ENCODE measurements around the gene LYRM1.
"Not testable (repeated sequence)": the region's sequence is repeated elsewhere in the genome, so short reads cannot be mapped to it uniquely, and the experiment has no call there.

Gene LYRM1

GRCh38 chr16:20900299-20901067, at the start of gene LYRM1, which contains the start of gene DCUN1D3:
LYRM1 (plus strand) TSS chr16:20900771; CDS start chr16:20915556, 14,785 bp downstream.
DCUN1D3 (minus strand) TSS chr16:20900358; CDS start chr16:20862538, 37,820 bp downstream.
- H3K9ac ChIP-seq, result peak within 1 kb of the TSS; percentile 96
- peak within 1 kb of the TSS; percentile 97 for H3K27ac ChIP-seq
- peaks cover 61% of the 10 kb centered on the region for H3K4me1 ChIP-seq
- no peaks in the 10 kb centered on the region for H3K9me3 ChIP-seq
- peaks cover 8% of the 10 kb centered on the region; the same call in 1 of the 2 replicates for H4K20me1 ChIP-seq
- H3K4me3 ChIP-seq, result peak within 1 kb of the TSS; percentile 88
- TF ChIP-seq Cebpa-rat (IDR thresholded peaks at IDR 0.05), result peak; percentile 93
- peaks cover 21% of the 10 kb centered on the region for H3K36me3 ChIP-seq
- no peaks in the 10 kb centered on the region for H3K27me3 ChIP-seq
- H3K4me2 ChIP-seq, result peak within 1 kb of the TSS; percentile 91

- Histone ChIP-seq H3K27ac (no peak overlapping the region), H3K4me2 (no peak overlapping the region), H4K20me1 (no peaks in the 10 kb centered on the region; the same call in 1 of the 2 replicates), H3K36me3 (peaks cover 12% of the 10 kb centered on the region), H3K4me3 (no peak overlapping the region), H3K9ac (no peak overlapping the region), H3K9me3 (peaks cover 10% of the 10 kb centered on the region), H3K4me1 (peaks cover 8% of the 10 kb centered on the region), H3K27me3 (no peaks in the 10 kb centered on the region)
- no peak for TF ChIP-seq Cebpa-rat (IDR thresholded peaks at IDR 0.05)
Measured at GRCh38 chr16:20850981-20851380, 49.6 kb upstream of the LYRM1 start.

- Histone ChIP-seq H3K36me3 (peaks cover 18% of the 10 kb centered on the region), H3K4me1 (peaks cover 8% of the 10 kb centered on the region), H3K27ac (no peak overlapping the region), H3K9ac (no peak overlapping the region), H3K9me3 (peaks cover 10% of the 10 kb centered on the region), H3K27me3 (no peaks in the 10 kb centered on the region), H3K4me2 (no peak overlapping the region), H4K20me1 (no peaks in the 10 kb centered on the region; the same call in 1 of the 2 replicates), H3K4me3 (no peak overlapping the region)
- TF ChIP-seq Cebpa-rat (IDR thresholded peaks at IDR 0.05), result no peak
Measured at GRCh38 chr16:20851601-20852000, 49.0 kb upstream of the LYRM1 start.

- Histone ChIP-seq H3K27ac (no peak overlapping the region), H3K36me3 (peaks cover 22% of the 10 kb centered on the region), H3K4me3 (no peak overlapping the region)
Measured at GRCh38 chr16:20853143-20853542, 47.4 kb upstream of the LYRM1 start.

GRCh38 chr16:20853981-20854620, 46.5 kb upstream of the LYRM1 start:
- no peaks in the 10 kb centered on the region for H3K4me1 ChIP-seq
- no peaks in the 10 kb centered on the region for H3K27me3 ChIP-seq
- TF ChIP-seq Cebpa-rat (IDR thresholded peaks at IDR 0.05), result no peak
- H3K27ac ChIP-seq, result no peak overlapping the region
- no peaks in the 10 kb centered on the region; the same call in 1 of the 2 replicates for H4K20me1 ChIP-seq
- peaks cover 10% of the 10 kb centered on the region for H3K9me3 ChIP-seq
- H3K4me2 ChIP-seq, result no peak overlapping the region
- peaks cover 23% of the 10 kb centered on the region for H3K36me3 ChIP-seq
- H3K9ac ChIP-seq, result no peak overlapping the region
- H3K4me3 ChIP-seq, result no peak overlapping the region

More at GRCh38 chr16:20853143-20853542, 47.4 kb upstream of the LYRM1 start:
- TF ChIP-seq Cebpa-rat (IDR thresholded peaks at IDR 0.05), result no peak
- no peak overlapping the region for H3K4me2 ChIP-seq
- H4K20me1 ChIP-seq, result no peaks in the 10 kb centered on the region; the same call in 1 of the 2 replicates
- no peaks in the 10 kb centered on the region for H3K4me1 ChIP-seq
- no peaks in the 10 kb centered on the region for H3K27me3 ChIP-seq
- peaks cover 10% of the 10 kb centered on the region for H3K9me3 ChIP-seq
- H3K9ac ChIP-seq, result no peak overlapping the region

GRCh38 chr16:20854963-20855362, 45.6 kb upstream of the LYRM1 start:
- peaks cover 31% of the 10 kb centered on the region for H3K36me3 ChIP-seq
- H3K9ac ChIP-seq, result no peak overlapping the region

GRCh38 chr16:20857281-20857680, 43.3 kb upstream of the LYRM1 start:
- Histone ChIP-seq H3K4me1 (peaks cover 12% of the 10 kb centered on the region), H3K27ac (no peak overlapping the region), H3K27me3 (no peaks in the 10 kb centered on the region), H3K9me3 (peaks cover 10% of the 10 kb centered on the region), H3K9ac (no peak overlapping the region), H4K20me1 (no peaks in the 10 kb centered on the region), H3K4me3 (no peak overlapping the region), H3K4me2 (no peak overlapping the region), H3K36me3 (peaks cover 51% of the 10 kb centered on the region)
- no peak for TF ChIP-seq Cebpa-rat (IDR thresholded peaks at IDR 0.05)

More at GRCh38 chr16:20854963-20855362, 45.6 kb upstream of the LYRM1 start:
- Histone ChIP-seq H3K9me3 (peaks cover 10% of the 10 kb centered on the region), H3K27me3 (no peaks in the 10 kb centered on the region), H3K27ac (no peak overlapping the region), H3K4me1 (no peaks in the 10 kb centered on the region), H4K20me1 (no peaks in the 10 kb centered on the region; the same call in 1 of the 2 replicates), H3K4me2 (no peak overlapping the region), H3K4me3 (no peak overlapping the region)
- no peak for TF ChIP-seq Cebpa-rat (IDR thresholded peaks at IDR 0.05)

- peaks cover 63% of the 10 kb centered on the region for H3K36me3 ChIP-seq
Measured at GRCh38 chr16:20859229-20859628, 41.3 kb upstream of the LYRM1 start.

GRCh38 chr16:20859699-20860098, 40.9 kb upstream of the LYRM1 start:
- no peak for TF ChIP-seq Cebpa-rat (IDR thresholded peaks at IDR 0.05)
- Histone ChIP-seq H3K27ac (no peak overlapping the region), H3K9ac (no peak overlapping the region), H4K20me1 (no peaks in the 10 kb centered on the region), H3K9me3 (peaks cover 8% of the 10 kb centered on the region), H3K27me3 (no peaks in the 10 kb centered on the region), H3K4me2 (no peak overlapping the region), H3K4me1 (peaks cover 12% of the 10 kb centered on the region), H3K36me3 (peaks cover 63% of the 10 kb centered on the region), H3K4me3 (no peak overlapping the region)

More at GRCh38 chr16:20859229-20859628, 41.3 kb upstream of the LYRM1 start:
- Histone ChIP-seq H3K27me3 (no peaks in the 10 kb centered on the region), H3K9ac (no peak overlapping the region), H4K20me1 (no peaks in the 10 kb centered on the region), H3K9me3 (peaks cover 10% of the 10 kb centered on the region), H3K4me3 (no peak overlapping the region), H3K27ac (no peak overlapping the region), H3K4me1 (peaks cover 12% of the 10 kb centered on the region), H3K4me2 (no peak overlapping the region)
- TF ChIP-seq Cebpa-rat (IDR thresholded peaks at IDR 0.05), result no peak

GRCh38 chr16:20860361-20860760, 40.2 kb upstream of the LYRM1 start:
- TF ChIP-seq Cebpa-rat (IDR thresholded peaks at IDR 0.05), result no peak
- Histone ChIP-seq H3K36me3 (peaks cover 57% of the 10 kb centered on the region), H4K20me1 (no peaks in the 10 kb centered on the region), H3K9me3 (peaks cover 2% of the 10 kb centered on the region), H3K27ac (no peak overlapping the region), H3K4me3 (no peak overlapping the region), H3K27me3 (no peaks in the 10 kb centered on the region), H3K4me1 (peaks cover 12% of the 10 kb centered on the region), H3K4me2 (no peak overlapping the region), H3K9ac (no peak overlapping the region)

GRCh38 chr16:20860995-20861394, 39.6 kb upstream of the LYRM1 start:
- H3K27ac ChIP-seq, H3K9ac ChIP-seq, H3K4me3 ChIP-seq, H4K20me1 ChIP-seq, H3K27me3 ChIP-seq, H3K9me3 ChIP-seq: not testable (repeated sequence)
- H3K4me2 ChIP-seq, result peak overlapping the region; percentile 38; the same call in 1 of the 2 replicates
- peaks cover 53% of the 10 kb centered on the region for H3K36me3 ChIP-seq
- H3K4me1 ChIP-seq, result peaks cover 12% of the 10 kb centered on the region

Data from BLaER1 (cell line).